CD4-positive, alpha-beta T cell treated with Interleukin-10 for 1 hour (primary cell): Measurements from ENCODE around the gene MACROD2.
"Not testable (repeated sequence)": the region's sequence is repeated elsewhere in the genome, so short reads cannot be mapped to it uniquely, and the experiment has no call there.

Experiments used
- DNase-seq: peaks from one replicate; pipeline ENCODE4 v3.0.0-alpha.2; 2020

MACROD2 gene

DNA sequence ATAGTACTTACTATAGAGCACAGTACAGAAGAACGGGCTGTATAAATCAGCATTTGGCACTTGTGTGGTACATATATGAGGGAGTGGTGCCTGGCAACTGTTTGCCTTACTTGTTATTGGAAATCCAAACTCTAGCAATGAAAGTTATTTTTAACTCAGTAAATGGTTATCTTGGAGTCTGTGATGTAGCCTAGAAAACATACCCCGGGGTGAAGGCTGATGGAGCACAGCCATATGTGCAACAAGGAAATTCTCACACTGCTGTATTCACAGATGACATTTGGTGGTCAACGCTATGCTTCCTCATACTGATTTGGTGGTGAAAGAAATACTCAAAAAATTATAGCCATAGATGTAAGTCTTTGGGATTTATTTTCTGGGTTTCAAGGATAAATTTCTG is 1149.6 kb downstream of the MACROD2 start:
- DNase-seq = no peak

DNA sequence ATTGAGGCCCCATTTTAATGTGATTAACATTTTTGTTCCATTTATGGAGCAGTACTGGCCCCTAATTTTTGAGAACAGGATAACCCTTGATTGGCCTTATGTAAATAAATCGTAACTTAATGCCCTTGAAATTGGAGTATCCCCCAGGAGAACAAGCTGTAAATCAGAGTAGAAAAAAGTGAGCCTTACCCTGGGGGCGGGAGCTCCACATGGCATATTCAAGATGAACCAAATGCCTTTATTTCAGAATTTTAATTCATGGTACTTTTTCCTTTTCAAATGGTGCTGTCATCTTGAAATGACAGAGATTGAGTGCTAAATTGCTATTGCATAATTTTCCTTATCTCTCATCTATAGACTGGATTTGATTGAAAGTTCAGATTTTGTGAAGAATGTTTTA is 1151.6 kb downstream of the MACROD2 start:
- DNase-seq = no peak

DNA sequence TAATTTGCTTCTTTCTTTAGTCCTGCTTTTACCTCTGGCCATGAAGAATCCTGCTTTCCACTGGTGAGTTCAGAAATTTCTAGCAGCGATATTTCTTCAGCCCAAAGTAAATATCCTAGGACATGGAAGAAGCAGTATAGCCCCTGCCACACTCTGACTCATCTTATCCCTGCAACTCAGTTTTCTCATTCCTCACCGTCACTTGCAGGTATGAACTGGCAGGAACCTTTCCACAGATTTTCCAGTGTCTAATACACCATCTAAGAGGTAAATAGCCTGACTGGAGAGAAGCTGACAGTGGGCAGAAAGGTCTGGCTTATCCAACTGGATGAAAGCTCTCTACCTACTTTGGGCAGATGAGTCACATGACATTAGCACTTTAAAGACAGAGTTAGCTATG is 1158.8 kb downstream of the MACROD2 start:
- no peak for DNase-seq

DNA sequence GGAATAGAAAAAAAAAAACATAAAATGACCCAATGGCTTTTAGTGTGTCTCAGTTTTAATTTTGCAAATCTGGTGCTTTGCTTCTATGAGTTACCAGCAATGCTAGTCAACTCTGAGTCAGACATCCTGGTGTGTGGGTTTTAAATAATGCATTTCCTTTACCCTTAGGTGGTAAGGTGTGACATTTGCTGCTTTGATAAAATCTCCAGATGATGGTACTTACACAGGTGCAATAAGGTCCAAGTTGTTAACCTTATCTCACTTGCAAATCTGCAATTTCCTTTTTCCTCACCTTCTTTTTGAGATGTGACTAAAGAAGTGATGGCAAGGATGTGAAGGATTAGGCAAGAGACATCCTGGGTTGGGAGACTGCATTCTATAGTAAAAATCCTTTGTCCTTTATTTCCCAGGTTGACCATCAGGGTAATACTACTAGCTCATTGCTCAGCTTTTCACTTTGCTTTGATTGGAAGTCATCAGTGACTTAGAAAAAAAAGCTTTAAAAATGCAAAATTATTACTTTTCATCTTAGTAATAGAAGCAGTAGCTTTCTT is 1160.6 kb downstream of the MACROD2 start:
- no peak for DNase-seq

DNA sequence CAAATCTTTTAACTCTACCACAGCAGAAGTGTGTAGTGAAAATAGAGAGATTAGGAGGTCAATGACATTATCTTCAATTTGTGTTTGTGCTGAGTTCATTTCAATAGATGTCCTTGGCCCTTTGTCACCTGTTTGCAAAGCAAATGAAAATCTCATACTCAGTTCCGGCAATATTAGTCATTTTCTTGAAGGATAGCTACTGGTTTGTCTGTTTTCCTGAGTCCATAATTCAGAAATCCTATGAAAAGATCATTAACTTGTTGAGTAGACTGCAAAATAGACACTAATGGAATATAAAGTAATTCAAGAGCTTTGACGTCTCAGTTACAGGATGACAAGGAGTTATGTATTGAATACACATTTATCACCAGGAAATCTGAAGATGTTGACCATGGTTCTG is 1163.2 kb downstream of the MACROD2 start:
- no peak for DNase-seq

DNA sequence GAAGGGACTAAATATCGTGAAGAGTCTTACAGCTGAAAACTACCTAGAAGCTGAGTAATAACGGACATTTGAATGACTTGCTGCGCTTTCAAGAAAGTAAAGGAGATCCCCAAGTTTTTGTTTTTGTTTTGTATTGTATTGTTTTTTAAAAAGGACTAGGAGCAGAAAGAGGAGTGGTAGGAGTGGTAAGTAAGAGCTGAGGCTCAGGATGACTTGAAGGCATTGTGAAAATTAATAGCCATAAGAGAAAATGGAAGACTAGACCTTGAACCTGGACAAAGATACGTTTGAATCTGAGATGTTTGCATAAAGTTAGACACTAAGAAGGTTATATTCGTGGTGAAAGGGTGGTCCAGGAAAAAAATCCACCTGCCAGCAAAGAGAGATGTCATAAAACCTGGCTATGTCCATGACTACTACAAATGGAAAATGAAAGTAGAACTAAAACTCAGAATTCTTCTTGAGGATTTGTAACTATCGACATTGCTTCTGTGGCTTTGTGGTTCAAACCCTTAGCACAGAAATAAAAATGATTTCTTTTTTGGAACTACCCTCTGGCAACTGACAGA is 1166.8 kb downstream of the MACROD2 start:
- DNase-seq = no peak

DNA sequence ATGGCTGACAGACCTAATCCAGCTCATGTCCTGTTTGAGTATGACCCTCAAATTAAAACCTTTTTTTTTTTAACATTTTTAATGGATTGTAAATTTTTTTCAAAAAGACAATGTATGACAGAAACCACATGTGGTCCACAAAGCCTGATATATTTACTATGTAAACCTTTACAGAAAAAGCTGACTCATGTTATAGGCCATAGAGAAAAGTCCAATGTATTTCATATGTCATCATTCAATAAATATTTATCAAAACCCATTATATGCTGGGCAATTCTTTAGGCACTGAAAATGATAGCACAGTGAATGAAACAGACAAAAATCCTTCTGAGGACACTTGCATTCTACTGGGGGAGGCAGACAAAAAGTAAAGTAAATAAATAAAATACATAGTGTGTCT is 1168.3 kb downstream of the MACROD2 start:
- DNase-seq = no peak

DNA sequence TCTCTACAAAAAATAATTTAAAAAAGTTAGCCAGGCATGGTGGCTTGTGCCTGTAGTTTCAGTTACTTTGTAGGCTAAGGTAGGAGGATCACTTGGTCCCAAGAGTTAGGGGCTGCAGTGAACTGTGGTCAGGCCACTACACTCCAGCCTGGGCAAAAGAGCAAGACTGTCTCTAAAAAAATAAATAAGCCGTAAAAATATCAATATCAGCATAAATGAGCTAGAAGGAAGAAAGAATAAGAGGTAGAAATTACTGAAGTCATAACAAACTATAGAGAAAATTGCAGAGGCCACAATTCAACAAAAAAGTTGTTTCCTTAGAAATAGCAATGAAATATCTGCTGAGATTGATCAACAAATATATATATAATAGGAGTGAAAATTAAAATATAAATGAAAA is 1169.4 kb downstream of the MACROD2 start:
- no peak for DNase-seq

DNA sequence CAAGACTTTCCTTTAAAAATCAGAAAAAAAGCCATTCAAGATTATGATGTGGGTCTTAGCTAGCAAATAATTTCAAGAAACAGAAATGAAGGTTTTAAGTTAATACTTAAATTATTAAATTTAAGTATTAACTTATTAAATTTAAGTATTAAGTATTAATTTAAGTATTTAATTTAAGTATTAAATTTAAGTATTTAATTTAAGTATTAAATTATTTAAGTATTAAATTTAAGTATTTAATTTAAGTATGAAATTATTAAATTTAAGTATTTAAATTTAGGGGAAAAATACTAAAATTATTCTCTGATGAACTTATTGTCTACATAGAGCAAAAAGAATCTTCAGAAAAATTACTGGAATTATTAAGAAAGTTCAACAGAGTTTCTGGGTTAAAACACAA is 1171.4 kb downstream of the MACROD2 start:
- DNase-seq = no peak

DNA sequence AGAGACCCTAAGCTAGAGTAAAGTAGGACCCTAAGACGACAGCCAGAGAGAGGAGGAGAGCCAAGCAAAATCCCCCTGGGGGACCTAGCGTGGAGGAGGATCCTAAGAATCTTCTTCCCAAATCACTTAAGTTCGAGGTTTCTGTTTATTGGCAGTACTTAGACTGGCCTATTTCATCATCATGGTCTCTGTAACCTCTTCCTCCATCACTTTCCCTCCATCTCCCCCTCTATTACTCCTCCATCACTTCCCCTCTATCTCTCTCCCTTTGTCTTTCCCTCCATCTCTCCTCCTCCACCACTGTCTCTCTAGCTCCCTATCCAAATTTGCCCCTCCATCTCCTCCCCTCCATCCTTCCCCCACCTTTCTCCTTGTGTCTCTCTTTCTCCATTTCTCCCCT is 1175.7 kb downstream of the MACROD2 start:
- DNase-seq = no peak

DNA sequence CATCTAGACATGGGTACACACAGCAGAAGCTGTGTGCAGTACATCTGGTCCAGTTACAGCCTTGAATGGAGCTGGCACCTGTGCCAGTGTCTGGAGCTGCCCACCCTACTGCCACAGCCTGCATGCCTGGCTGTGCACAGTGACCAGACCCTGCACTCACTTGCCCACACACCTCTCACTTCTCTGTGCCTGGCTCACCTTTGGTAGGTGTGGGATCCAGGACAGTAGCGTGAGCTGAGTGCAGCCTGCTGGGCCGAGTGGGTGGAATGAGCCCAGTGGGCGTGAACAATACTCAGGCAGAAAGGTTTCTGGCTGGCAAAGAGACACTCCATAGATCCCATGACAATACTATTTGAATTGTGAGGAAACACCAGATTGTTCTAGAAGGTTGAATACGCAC is 1181.6 kb downstream of the MACROD2 start:
- DNase-seq = no peak

DNA sequence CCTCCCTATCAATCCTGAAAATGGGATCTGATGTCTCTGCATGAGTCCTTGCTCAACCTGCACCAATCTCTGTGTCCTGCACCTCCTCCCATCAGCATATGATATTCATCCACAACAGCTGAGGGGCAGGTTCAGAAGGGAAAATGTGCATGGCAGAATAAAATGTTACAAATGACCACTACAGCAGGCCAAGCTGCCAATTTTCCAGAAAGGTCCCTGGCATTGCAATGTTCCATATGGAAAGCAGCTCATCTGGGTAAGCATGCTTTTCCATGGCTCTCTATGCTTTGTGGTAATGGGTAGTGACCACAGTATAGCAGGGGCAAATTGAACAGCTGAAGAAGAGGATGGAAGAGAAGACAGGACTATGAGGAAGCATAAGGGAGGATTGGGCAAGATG is 1183.3 kb downstream of the MACROD2 start:
- no peak for DNase-seq

DNA sequence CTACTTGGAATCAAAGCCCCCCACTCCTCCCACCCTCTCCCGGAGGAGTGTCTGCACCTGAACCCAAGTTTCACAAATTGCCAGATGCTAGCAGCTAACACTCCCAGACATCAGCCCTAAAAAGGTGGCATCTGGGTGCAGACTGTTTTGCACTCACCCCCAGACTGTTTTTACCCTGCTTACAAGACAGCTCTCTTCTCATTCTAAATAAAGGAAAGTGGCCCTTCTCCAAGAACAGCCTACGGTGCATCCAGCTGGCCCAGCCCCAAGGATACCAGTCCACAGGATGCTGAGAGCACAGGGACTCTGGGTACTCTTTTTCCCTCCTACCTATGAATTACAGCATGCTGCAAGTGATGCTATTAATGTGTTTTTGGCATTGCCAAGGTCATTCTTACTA is 1184.1 kb downstream of the MACROD2 start:
- DNase-seq = no peak

DNA sequence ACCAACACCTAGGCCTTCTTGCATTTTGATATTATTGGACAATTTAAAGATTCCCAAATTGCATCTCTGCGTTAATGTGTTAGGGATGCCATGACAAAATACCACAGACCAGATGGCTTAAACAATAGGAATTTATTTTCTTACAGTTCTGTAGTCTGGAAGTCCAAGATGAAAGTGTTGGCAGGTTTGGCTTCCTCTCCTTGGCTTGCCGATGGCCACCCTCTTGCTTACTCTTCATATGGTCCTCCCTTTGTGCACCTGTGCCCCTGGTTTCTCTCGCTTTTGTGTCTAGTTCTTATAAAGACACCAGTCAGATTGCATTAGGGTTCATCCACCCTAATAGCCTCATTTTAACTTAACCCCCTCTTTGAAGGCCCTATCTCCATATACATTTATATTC is 1184.5 kb downstream of the MACROD2 start:
- DNase-seq = no peak

DNA sequence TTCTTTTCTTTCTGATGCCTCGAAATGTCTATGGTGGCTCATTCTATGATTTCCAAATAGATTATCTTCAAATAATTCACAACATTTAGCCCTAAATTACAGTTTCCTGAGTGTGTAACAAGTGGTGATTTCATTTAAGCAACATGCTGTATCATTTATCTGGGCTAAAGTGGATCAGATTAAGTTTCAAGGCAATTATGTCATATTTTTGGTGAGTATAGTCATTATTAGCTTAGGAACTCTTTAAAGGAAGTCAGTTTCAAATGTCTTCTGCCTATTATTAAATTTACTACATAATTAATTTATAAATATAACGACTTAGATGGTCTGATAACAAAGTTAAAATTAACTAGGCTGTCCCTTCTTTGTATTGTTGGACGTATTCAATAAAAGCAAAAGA is 1190.0 kb downstream of the MACROD2 start:
- no peak for DNase-seq

DNA sequence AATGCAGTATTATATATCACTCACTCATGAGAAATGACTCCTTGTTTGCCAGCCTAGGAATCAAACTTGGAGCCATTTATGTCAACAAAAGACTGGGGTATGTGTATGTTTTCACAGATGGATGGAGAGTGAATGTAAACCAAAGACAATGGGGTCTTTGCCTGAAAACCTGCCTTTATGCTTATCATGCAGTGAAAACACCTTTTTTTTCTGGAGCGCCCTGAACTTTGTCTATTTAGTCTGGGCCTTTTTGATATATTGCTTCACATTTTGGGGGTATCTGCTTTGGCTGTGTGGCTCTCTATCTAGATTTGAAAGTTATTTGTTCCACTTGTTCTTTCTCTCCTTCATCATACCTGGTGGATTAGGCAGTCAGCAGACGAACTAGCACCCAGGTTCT is 1190.6 kb downstream of the MACROD2 start:
- no peak for DNase-seq

DNA sequence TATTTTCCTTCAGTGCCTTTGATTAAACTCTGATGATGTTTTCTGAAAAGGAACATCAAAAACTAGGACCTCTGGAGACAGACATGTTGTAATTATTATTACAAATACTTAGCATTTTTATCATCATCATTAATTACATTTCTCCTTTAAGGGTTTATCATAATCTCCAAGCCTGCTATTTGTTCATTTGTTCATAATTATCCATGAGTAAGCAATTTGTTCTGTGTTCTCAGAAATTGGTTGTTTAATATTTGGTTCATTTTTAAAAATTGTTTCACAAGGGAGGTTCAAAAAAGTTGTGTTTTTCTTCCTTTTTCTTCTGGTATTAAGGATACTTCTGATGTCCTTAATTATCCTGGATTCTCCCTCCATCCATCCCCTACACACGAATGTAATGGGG is 1192.3 kb downstream of the MACROD2 start:
- DNase-seq = no peak

DNA sequence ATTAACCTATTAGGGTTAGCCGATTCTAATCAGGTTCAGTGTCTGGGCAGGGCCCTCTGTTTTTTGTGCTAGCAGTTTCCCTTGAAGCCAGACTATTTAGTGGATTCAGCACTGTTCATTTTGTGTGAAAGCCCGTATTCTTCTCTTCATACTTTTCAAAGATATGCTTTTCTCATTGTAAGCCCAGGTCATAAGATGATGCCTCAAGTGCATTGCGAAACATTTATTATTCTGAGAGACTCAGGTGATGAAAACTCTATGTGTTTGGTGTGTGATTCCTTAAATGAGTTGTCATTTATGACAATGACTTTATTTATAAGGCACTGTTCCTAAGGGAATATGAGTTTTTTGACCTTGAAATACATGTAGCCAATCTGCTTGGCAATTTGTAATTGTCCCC is 1193.1 kb downstream of the MACROD2 start:
- no peak for DNase-seq

DNA sequence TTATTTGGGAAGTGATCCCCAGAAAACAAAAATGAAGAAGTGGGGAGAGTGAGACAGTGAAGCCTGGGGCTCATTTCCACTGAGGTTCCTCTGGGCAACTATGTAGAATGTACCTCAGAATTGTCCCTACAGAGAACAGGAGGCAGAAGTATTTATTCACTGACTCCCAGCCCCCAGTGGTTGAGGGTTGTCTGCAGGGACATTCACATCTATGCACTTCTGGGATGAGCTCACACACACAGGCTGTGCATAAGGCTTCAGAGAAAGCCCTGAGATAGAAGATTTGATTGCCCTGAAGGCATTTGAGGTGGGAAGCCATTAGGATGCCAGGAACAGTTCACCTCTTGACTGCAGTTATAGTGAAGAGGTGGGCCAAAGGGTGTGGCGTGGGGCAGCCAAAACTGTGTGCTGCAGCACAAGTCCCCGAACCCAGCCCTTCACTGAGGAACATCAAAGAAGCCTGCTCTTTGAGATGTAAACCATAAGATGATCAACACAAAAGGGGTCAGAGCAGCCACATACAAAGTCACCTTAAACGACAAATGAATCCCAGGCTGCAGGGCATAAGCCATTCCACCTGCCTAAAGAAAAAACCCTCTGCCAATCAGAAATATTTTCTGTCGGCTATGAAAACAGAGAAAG is 1195.9 kb downstream of the MACROD2 start:
- no peak for DNase-seq

DNA sequence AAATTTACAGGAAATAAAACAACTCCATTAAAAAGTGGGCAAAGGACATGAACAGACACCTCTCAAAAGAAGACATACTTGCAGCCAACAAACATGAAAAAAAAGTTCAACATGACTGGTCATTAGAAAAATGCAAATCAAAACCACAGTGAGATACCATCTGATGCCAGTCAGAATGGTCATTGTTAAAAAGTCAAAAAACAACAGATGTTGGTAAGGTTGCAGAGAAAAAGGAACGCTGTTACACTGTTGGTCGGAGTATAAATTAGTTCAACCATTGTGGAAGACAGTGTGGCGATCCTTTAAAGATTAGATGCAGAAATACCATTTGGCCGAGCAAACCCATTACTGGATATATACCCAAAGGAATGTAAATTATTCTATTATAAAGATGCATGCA is 1200.1 kb downstream of the MACROD2 start:
- DNase-seq = no peak

DNA sequence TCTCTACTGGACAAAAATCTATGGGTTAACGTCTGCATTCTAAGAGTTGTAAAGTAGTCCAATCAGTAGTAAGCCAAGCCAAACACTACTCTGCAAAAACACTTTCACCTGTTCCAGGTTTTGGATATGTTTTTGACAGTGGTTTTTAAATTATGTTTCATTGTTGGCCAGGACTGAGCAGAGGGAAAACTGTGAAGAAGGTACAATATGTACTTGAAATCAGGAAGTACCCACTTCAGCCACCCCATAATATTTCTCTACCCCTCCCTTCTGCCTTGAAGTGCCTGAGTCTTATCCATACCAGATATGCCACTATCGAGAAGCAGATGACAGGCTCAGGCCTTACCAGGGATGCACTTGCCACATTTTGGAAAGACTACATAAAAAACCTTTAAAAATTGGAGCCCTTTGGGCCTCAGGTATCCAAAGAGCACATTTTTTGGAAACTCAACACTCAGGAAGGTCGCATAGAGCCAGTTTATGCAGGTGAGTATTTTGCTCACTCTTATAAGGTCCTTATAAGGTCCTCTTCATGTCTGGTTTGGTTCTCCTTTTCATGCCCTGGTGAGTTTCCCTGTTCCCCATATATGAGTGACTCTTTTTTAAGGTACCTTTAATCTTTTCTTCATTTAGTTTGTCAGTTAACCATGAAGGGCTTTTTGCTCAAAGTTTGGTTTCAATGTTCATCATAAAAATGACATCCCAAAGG is 1201.4 kb downstream of the MACROD2 start:
- no peak for DNase-seq

DNA sequence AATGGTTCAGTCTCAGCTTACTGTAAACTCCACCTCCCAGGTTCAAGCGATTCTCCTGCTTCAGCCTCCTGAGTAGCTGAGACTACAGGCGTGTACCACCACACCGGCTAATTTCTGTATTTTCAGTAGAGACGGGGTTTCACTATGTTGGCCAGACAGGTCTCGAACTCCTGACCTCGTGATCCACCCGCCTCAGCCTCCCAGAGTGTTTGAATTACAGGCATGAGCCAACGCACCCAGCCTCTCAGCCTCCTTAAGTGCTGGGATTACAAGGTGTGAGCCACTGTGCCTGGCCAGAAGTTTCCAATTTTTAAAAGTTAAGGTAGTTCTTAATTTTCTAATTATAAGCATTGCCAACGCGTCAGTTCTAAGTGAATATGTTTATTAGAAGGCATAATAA is 1202.7 kb downstream of the MACROD2 start:
- not testable (repeated sequence) for DNase-seq

DNA sequence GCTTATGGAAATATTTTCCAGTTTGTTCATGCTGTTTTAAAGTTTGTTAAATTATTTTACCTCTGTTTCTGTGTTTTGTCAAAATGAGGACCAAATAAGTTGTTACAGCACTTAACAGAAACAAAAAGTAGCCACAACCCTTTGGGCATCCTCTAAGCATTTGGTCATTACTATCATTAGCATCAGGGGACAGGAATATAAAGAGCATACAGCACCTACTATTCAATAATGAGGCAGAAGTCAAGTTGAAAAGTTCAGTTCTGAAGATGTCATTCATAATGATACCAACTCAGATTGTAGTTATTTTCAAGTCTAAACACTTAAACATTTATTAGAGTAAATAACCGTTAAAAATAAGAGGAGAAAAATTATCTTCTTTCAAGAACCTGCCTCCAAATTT is 1204.4 kb downstream of the MACROD2 start:
- DNase-seq = no peak

DNA sequence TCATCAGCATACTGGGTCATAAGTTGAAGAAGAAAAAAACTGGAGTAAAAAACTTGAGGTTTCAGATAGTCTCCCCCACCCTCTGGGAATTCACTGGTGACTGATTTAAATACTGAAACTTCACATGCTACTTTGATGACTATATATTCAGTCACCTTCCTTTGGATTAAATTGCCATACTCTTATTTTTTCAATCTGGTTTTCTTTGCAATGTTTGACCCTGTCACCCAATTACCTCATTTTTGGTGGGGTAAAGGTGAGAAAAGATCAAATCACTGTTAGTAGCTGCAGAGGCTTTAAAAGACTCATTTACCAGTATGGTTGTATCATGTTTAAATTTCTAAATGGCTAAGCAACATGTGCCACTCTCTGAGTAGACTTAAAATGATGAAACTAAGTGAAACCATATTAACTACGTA is 1204.8 kb downstream of the MACROD2 start:
- no peak for DNase-seq
